ENCODE results near the gene UAP1L1. TPM values are rescaled to one million over a fixed set of nuclear protein-coding genes. Genes with fewer than 3 reads are reported as not detected.

The UAP1L1 gene
- 10 to 100 TPM in 4 of 10 donors, 1 to 10 TPM in 6; 6.0 to 16.5 (median 8.5) TPM for total RNA-seq
- 10 to 100 TPM in 1 of 2 donors, 1 to 10 TPM in 1; 3.4 to 24.3 TPM for polyA plus RNA-seq
- long read RNA-seq, donor 1, transcript UAP1L1-202 (9 exons, 3,365 nt) = major isoform, 5 of 17 reads
- long read RNA-seq, donor 1, partial matches to known transcripts = 11 of 17 reads
- long read RNA-seq, donor 1, other reads (novel, unspliced or antisense) = 1 of 17 reads
- long read RNA-seq, donor 2, partial matches to known transcripts = 6 of 11 reads
- long read RNA-seq, donor 2, other reads (novel, unspliced or antisense) = 3 of 11 reads
- long read RNA-seq, donor 3, partial matches to known transcripts = 3 of 7 reads
- long read RNA-seq, donor 3, other reads (novel, unspliced or antisense) = 1 of 7 reads

- H3K27ac ChIP-seq = peak within 1 kb of the TSS; percentile 16 to 82 (median 62)
- H3K4me3 ChIP-seq = peak within 1 kb of the TSS; percentile 37 to 79 (median 72)
- H3K4me1 ChIP-seq = peaks cover 8 to 37% (median 13%) of the 10 kb centered on the region in 9 donors
- H3K36me3 ChIP-seq = peaks cover 0 to 37% (median 18%) of the 10 kb centered on the region in 9 donors
- ATAC-seq (peak; percentile 33 to 80 (median 64)), DNase-seq (peak; percentile 80 to 83)
- WGBS, 2 donors = 2% methylated on average over 63 to 85 of the region's 87 CpGs
- no peaks in the 10 kb centered on the region for H3K9me3 ChIP-seq
- intact Hi-C loops (cut with DNase I) = no loop called here
- TF ChIP-seq, protein P1, sequence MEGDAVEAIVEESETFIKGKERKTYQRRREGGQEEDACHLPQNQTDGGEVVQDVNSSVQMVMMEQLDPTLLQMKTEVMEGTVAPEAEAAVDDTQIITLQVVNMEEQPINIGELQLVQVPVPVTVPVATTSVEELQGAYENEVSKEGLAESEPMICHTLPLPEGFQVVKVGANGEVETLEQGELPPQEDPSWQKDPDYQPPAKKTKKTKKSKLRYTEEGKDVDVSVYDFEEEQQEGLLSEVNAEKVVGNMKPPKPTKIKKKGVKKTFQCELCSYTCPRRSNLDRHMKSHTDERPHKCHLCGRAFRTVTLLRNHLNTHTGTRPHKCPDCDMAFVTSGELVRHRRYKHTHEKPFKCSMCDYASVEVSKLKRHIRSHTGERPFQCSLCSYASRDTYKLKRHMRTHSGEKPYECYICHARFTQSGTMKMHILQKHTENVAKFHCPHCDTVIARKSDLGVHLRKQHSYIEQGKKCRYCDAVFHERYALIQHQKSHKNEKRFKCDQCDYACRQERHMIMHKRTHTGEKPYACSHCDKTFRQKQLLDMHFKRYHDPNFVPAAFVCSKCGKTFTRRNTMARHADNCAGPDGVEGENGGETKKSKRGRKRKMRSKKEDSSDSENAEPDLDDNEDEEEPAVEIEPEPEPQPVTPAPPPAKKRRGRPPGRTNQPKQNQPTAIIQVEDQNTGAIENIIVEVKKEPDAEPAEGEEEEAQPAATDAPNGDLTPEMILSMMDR (IDR thresholded peaks at IDR 0.05) = no peak
- no peaks in the 10 kb centered on the region for H3K27me3 ChIP-seq
Measured at GRCh38 chr9:137077010-137077747, at the start of gene UAP1L1. UAP1L1 (plus strand) TSS chr9:137077517; CDS start chr9:137077533, 16 bp downstream.

GRCh38 chr9:137028263-137029057 is 48.9 kb upstream of the UAP1L1 start:
- Histone ChIP-seq H3K4me1 (peaks cover 12 to 52% (median 30%) of the 10 kb centered on the region in 9 donors), H3K27ac (peak overlapping the region in 9 of 10 donors; percentile 48 to 83 (median 55)), H3K27me3 (no peaks in the 10 kb centered on the region), H3K4me3 (peak overlapping the region; percentile 44 to 88 (median 68)), H3K36me3 (no peaks in the 10 kb centered on the region), H3K9me3 (no peaks in the 10 kb centered on the region)
- WGBS, 2 donors = 1% methylated on average over 65 to 94 of the region's 98 CpGs
- peak; percentile 16 to 59 (median 40) for ATAC-seq
- TF ChIP-seq, protein P1 (IDR thresholded peaks at IDR 0.05) = peak in 2 of 9 donors; percentile 20 to 28
- intact Hi-C loops (cut with DNase I) = loop anchor here in 3 of 10 donors (2.0 to 10.0 kb wide), 4 partner anchors 78 to 236 kb away; partner anchors contain the start of genes AJM1 (in 1 of the 3), PHPT1 (in 1 of the 3) and TMEM141 (in 1 of the 3)
- DNase-seq = peak; percentile 54 to 77

- TF ChIP-seq, protein P1 (IDR thresholded peaks at IDR 0.05) = peak; percentile 82 to 96 (median 89)
- Histone ChIP-seq H3K9me3 (no peaks in the 10 kb centered on the region), H3K36me3 (no peaks in the 10 kb centered on the region), H3K27me3 (no peaks in the 10 kb centered on the region), H3K4me1 (peaks cover 12 to 55% (median 30%) of the 10 kb centered on the region in 9 donors), H3K4me3 (peak overlapping the region in 9 of 10 donors; percentile 1 to 88 (median 68)), H3K27ac (peak overlapping the region in 3 of 10 donors; percentile 15 to 83 (median 53))
- 32 to 33% methylated on average over 19 of the region's 19 CpGs for WGBS, 2 donors
- peak; percentile 59 to 83 (median 70) for ATAC-seq
- DNase-seq = peak; percentile 78 to 88
- intact Hi-C loops (cut with DNase I) = loop anchor here in 3 of 10 donors (2.0 to 10.0 kb wide), 4 partner anchors 78 to 237 kb away; partner anchors contain the start of genes AJM1 (in 1 of the 3), PHPT1 (in 1 of the 3) and TMEM141 (in 1 of the 3)
Measured at GRCh38 chr9:137029058-137029936, 48.0 kb upstream of the UAP1L1 start.

Measured in heart right ventricle (tissue), 16 donors.